COLO668 (cell line): ENCODE measurements around the gene BUB1.
"Not testable (repeated sequence)": the region's sequence is repeated elsewhere in the genome, so short reads cannot be mapped to it uniquely, and the experiment has no call there.

Source experiments
- DNase-seq: peaks from one replicate; lab custom pipeline; 2025; ENCODE audit not compliant: unreplicated experiment; lab: John Stamatoyannopoulos, UW

Gene BUB1

GRCh38 chr2:110659248-110659647 lies 18.6 kb downstream of the BUB1 start:
- no peak for DNase-seq

- no peak for DNase-seq
Measured at GRCh38 chr2:110657724-110658305, 20.0 kb downstream of the BUB1 start.

- DNase-seq = no peak
Measured at GRCh38 chr2:110655701-110656100, 22.2 kb downstream of the BUB1 start.

- no peak for DNase-seq
Measured at GRCh38 chr2:110653861-110654260, 24.0 kb downstream of the BUB1 start.

- DNase-seq = no peak
Measured at GRCh38 chr2:110650346-110650745, 27.5 kb downstream of the BUB1 start.

GRCh38 chr2:110647777-110648176 lies 30.1 kb downstream of the BUB1 start:
- DNase-seq = no peak

GRCh38 chr2:110645616-110646015 lies 32.2 kb downstream of the BUB1 start:
- no peak for DNase-seq

- no peak for DNase-seq
Measured at GRCh38 chr2:110644357-110644756, 33.5 kb downstream of the BUB1 start.

GRCh38 chr2:110642360-110642759 lies 35.5 kb downstream of the BUB1 start:
- DNase-seq = no peak

- DNase-seq = no peak
Measured at GRCh38 chr2:110639972-110640371, 37.9 kb downstream of the BUB1 start.

- no peak for DNase-seq
Measured at GRCh38 chr2:110638952-110639695, 38.7 kb downstream of the BUB1 start.

GRCh38 chr2:110638004-110638403 lies 39.9 kb downstream of the BUB1 start:
- DNase-seq = no peak

- no peak for DNase-seq
Measured at GRCh38 chr2:110637093-110637492, 40.8 kb downstream of the BUB1 start.

- DNase-seq = not testable (repeated sequence)
Measured at GRCh38 chr2:110635949-110636628, 41.8 kb downstream of the BUB1 start.

GRCh38 chr2:110627348-110627747 lies 50.5 kb downstream of the BUB1 start:
- not testable (repeated sequence) for DNase-seq

- DNase-seq = not testable (repeated sequence)
Measured at GRCh38 chr2:110619326-110619939, 58.4 kb downstream of the BUB1 start.

GRCh38 chr2:110613927-110614326 lies 63.9 kb downstream of the BUB1 start:
- DNase-seq = not testable (repeated sequence)

GRCh38 chr2:110610613-110611250 lies 67.1 kb downstream of the BUB1 start:
- DNase-seq = not testable (repeated sequence)

GRCh38 chr2:110609843-110610612 lies 67.8 kb downstream of the BUB1 start:
- not testable (repeated sequence) for DNase-seq

GRCh38 chr2:110608788-110609502 lies 68.9 kb downstream of the BUB1 start:
- not testable (repeated sequence) for DNase-seq
